Medulla oblongata (tissue), 1 donor: ENCODE measurements around the gene NUP107.
"Not testable (repeated sequence)": the region's sequence is repeated elsewhere in the genome, so short reads cannot be mapped to it uniquely, and the experiment has no call there.

ENCODE experiments used
- DNase-seq: peaks from one replicate; pipeline ENCODE4 v3.0.0-alpha.2; 2015; ENCODE audit errors: extremely low spot score

The NUP107 gene

DNA sequence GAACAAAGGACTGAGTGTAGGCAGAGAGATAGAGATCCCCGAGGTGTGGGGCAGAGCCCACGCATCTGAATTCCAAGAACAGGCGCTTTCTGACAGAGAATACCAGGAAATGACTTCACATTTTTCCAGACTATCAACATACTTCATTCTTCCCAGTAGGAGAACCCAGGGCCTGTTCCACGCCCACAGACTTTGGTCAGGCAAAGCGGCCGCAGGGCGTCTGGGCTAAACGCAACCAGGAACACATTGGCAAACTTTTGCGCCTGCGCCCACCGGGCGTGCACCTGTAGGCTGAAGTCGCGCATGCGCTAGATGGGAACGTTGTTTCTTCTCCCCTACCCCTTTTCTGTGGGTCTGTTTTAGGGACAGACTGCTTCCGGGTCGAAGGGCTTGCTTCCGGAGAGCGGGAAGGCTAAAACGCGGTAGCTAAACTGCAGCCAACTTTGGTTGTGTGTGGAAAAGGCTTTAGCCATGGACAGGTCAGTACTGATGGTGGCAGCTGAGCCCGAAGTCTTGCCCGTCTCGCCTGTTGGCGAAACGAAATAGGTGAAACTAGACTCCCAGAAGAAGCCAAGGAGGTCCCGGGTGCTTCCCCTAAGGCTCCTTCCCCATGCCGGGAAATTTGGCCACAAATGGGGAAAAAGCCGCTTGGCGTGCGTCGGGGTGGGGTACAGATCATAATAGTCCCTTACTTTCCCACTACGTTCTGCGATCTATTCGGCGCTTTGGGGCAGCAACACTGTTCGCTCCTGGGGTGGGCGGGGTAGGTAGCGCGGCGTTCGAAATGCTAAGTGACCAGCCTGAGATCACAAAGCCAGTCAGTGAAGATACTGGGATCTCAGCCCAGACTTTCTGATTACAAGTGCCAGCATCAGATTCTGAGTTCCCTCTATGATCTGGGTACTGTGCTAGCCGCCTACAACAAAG, at the start of gene NUP107:
TSS of gene NUP107 (plus strand) at position 384 of the 927 bp plus-strand sequence. CDS start at position 472, 88 bp downstream.
- DNase-seq = peak; percentile 98

GRCh38 chr12:68637439-68637838, 49.3 kb upstream of the NUP107 start:
- DNase-seq = not testable (repeated sequence)

GRCh38 chr12:68638171-68638570, 48.6 kb upstream of the NUP107 start:
- no peak for DNase-seq

- no peak for DNase-seq
Measured at GRCh38 chr12:68638721-68639395, 47.9 kb upstream of the NUP107 start.

DNA sequence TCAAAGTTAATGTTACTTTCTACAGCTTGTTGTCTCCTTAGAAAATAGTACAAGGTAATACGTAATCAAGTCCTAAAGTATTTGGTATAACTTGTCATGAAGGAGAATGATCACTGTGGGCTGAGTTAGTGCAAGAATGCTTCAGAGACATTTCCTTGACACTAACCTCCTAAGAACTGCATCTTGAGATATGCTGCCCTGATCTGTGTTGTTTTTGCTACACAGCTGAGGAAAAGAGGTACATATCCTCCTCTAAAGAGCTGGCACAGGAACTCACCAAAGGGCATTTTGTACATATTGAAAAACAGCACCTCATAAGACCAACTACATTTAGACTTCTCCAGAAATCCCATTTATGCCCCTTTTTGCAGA, 47.4 kb upstream of the NUP107 start:
- no peak for DNase-seq

DNA sequence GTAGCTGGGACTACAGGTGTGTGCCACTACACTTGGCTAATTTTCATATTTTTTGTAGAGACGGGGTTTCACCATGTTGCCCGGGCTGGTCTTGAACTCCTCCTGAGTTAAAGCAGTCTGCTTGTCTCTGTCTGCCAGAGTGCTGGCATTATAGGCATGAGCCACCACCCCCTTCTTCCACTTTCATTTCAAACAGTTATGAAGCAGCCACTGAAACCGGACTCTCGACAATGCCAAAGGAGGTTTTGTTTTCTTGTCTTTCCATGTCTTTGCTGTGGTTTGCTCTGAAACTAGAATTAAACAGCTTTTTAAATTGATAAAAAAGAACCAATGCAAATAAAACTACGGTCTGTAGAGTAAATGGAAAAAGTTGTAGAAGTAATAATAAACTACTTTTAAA, 45.6 kb upstream of the NUP107 start:
- DNase-seq = no peak

- no peak for DNase-seq
Measured at GRCh38 chr12:68646484-68646883, 40.3 kb upstream of the NUP107 start.

- DNase-seq = no peak
Measured at GRCh38 chr12:68647507-68647906, 39.3 kb upstream of the NUP107 start.

- no peak for DNase-seq
Measured at GRCh38 chr12:68648179-68648578, 38.6 kb upstream of the NUP107 start.

- DNase-seq = no peak
Measured at GRCh38 chr12:68665016-68665569, 21.7 kb upstream of the NUP107 start.

- no peak for DNase-seq
Measured at GRCh38 chr12:68667291-68667690, 19.5 kb upstream of the NUP107 start.

DNA sequence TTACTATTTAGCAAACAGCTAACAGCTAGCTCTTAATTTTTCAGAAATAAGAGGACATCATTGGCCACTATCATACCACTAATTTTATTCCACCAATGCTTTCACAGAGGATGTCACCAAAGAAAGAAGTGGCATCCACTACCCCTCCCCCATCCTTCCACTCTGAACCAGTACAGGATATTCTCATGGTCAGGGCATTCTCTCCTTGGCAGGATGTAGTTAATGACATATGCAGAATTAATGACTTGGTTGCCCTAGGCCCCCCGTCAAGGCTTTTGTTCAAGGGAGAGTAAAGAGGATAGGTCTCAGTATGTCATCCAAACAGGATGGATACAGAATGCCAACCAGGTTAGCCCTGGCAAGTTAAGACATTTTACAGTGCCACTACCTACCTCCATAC, 18.9 kb upstream of the NUP107 start:
- DNase-seq = no peak

- DNase-seq = no peak
Measured at GRCh38 chr12:68671179-68671578, 15.6 kb upstream of the NUP107 start.

DNA sequence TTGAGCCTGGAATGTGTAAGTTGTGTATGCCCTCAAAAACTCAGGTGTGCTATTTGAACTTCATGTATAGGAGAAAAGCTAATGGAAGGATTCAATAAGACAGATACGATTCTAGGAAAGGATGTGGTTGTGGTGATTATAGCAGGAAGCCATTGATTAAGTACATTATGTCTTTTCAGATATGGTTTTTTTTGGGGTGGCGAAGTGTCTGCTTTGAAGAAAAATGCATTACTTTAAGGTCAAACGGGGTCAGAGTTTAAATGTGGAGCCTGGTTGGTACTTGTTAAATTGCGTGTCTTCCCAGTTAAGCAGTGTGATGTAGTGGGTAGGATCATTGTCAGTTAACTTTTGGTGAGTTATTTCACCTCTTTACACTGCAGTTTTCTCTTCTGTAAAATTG, 13.0 kb upstream of the NUP107 start:
- DNase-seq = no peak

- DNase-seq = no peak
Measured at GRCh38 chr12:68674376-68674775, 12.4 kb upstream of the NUP107 start.

DNA sequence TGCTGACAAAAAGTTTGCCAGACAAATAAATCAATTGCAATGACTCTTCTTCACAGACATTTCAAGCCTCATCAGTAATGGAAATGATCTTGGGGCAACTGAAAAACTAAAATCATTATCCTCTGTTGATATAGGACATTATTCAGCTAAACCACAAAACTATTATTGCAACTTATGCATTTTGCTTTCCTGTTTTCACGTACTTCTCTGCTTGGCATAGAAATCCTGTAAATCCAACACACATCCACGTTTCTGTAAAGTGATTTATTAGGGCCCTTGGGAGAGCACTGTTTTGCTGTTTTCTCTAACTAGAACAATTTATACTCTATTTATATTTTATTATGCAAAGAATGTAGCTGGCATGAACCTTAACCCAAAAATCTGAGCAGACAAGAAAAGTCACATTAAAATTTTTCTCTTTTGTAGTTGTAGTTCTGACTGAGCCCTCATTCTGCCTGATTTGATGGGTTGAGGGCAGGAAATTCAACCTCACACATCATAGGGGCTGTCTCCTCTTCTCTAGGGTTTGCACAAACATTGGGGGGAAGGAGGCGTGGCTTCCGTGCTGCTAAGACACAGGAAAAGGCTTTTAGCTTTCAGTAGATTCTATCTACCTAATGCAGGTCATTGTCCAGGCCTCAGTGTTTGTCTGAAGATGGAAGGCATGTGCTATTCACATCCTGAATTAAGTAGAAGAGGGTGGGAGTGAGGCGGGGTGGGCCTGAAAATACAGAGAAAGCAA, 11.5 kb upstream of the NUP107 start:
- no peak for DNase-seq

GRCh38 chr12:68676854-68677253, 9.9 kb upstream of the NUP107 start:
- not testable (repeated sequence) for DNase-seq

GRCh38 chr12:68686262-68686594, 550 bp upstream of the NUP107 start:
- DNase-seq = peak; percentile 15

- DNase-seq = no peak
Measured at GRCh38 chr12:68695454-68695853, 8.7 kb downstream of the NUP107 start.

DNA sequence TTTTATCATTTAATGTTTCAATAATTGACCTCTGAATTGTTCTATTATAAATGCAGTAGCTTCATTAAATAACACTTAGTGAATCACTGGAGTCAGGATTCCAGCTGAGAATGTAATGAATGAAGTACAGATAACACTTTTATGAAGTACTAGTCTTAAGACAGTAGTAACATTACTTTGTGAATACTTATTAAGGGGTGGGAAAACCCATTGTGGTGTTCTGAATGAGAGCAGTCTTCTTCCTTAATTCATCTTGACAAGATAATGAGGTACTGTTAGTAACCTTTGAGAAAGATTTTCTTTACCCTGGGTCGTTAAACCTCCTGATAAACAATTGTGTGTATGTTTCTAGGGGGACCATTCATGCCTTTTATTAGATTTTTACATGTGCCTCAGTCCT, 12.7 kb downstream of the NUP107 start:
- no peak for DNase-seq

GRCh38 chr12:68727776-68728175, 41.0 kb downstream of the NUP107 start:
- no peak for DNase-seq

DNA sequence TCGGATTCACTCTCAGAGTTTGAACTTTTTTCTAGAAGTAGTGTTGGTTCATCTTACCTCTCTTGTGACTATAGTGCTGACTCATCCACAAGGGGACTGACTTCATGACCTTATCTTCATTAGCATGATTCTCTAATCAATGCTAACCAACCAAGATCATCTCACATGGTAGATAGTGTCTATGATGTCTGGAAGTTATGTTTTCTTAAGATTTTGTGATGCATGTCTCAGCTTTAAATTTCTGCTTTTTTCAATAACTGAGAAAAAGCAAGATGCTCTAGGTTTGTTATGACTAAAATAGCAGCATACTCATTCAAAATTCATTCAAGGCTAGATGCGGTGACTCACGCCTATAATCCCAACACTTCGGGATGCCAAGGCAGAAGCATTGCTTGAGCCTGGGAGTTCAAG, 46.9 kb downstream of the NUP107 start:
- DNase-seq = no peak
